NCI-H1092 treated with DMSO at 0.1 percent for 48 hours (cell line): Measurements from ENCODE around the gene LRMDA.

Source experiments
- DNase-seq: peaks from one replicate; lab custom pipeline; 2025; lab: John Stamatoyannopoulos, UW

The LRMDA gene

DNA sequence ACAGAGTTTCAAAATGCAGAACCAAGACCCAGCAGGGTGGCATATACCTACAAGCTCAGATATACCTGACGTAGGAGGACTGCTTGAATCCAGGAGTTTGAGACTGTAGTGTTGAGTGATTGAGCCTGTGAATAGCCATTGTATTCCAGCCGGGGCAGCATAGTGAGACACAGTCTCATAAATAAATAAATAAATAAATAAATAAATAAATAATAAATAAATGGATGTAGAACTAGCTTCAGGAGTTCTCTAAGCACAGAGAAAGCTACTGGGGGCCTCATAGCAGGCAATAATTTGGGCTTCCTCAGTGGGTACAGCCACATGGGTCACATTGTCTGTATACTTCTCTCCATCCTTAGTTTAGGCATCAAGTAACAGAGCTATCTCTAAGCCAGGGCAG is 906.8 kb downstream of the LRMDA start:
- DNase-seq = no peak

DNA sequence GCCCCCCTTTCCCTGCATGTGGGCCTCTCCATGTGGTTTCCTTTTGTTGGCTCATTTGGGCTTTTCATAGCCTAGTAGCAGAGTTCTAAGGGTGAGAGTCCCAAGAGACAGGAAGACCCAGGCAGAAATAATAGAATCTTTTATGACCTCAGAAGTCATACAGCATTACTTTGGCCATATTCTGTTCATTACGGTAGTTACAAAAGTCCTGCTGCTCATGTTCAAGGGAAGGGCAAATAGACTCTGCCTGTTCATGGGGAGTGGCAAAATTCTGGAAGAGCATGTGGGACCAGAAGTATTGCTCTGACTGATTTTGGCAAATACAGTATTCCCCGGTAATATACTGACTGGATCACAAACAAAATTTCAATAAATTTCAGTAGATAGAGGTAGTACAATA is 910.3 kb downstream of the LRMDA start:
- DNase-seq = no peak

DNA sequence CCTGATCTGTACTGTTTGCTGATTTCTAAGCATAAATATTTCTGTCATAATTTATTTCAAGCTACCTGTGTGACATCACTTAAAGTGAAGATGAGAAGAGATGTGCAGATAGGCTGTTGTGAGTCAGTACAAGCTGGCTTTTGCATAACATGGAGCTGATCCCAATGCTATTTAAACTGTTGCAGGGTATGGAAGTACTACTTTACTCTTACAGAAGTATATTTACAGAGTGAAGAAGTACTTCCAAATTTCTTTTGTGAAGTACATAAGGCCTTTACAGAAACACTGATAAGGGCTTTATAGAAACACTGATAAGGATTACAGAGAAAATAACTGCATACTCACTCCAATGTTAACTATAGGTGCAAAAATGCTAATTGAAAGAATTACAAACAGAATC is 911.6 kb downstream of the LRMDA start:
- no peak for DNase-seq

DNA sequence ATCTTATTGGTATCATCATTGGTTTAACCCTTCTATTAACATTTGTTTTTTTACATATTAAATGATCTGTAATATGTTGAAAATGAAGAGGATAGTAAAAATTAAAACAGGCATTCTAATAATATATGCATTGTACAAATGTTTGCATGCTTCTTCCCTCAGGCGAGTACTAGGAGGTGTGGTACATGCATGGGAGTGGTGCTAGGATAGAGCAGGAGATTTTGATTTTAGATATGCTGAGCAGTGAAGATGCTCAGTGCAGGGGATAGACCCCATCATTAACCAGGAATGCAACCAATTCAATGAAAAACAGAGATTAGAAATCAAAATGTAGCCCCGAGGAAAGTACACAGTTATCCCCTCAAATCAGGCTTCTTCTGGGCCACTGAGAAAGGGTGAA is 916.4 kb downstream of the LRMDA start:
- DNase-seq = no peak

DNA sequence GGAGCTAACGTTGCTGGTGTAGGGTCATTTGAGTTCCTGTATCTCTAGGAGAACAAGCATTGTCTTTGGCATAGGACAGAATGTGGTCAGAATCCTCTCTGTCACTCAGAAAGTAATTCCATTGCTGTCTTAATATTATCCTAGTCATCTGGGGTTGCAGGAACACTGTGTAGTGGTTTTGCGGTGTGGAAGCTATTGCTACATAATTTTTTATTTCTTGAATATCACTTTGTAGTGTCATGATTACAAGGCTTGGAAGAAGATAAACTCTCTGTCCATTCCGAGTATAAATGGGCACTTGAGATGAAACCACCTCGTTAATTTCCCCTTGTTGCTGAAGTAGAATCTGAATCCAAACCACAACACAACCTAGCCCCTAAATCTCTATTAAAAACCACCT is 919.2 kb downstream of the LRMDA start:
- no peak for DNase-seq

DNA sequence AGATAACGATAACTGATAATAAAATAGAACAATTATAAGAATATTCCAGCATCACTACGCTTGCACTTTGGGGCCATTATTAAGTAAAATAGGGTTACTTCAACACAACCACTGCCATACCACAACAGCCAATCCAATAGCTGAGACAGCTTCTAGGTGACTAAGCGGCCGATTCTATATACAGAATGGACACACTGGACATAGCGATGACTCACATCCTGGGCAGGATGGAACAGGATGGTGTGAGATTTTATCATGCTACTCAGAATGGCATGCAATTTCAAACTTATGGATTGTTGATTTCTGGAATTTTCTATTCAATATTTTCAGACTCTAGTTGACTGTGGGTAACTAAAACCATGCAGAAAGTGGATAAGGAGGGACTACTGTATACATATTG is 920.9 kb downstream of the LRMDA start:
- DNase-seq = no peak

DNA sequence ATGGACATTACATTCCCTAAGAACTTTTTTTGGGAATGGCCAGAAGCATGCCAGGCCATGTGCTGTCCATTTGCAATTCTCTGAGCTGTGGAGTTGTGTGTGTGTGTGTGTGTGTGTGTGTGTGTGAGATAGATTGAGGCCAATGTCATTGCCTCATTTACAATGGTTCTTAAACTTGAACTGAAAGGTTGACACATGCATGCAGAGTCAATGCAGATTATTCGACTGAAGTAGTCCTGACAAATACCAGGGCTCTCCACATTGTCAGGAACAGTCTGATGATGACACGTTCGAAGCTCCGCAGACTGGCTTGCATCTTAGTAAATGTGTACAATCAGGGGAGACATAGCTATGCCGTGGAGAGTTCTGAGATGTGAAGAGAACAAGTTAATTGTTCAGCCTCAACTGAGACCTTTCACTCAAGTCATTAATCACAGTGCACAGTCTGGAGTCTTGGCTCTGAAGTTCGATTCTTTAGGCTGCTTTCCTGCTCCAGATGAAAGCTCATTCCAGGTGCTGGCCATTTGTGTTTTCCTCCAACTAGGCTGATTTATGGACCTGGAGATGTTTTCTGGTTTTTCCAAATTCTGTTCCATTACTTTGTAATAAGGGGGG is 921.9 kb downstream of the LRMDA start:
- no peak for DNase-seq

DNA sequence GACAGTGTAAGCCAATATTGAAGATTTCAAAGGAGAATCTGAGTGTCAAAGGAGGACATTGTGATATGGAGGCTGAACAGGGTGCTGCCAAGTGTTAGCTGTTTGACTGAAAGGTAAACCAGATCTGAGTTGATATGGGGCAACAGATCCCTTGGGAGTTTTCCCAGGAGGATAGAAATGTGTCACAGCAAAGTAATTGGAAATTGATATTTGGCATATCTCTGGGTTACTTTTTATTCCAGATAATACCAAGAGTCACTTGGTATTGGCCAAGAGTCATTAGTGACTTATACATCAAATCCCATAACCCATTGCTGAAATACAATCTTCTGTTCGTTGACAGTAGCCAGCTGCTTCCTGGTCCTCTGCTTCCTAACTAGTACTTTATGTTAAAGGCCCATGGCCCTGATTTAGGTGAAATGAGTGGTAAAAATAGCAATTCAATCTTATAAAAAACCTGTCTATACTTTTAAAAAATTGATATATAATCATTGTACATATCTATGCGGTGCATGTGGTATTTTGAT is 922.9 kb downstream of the LRMDA start:
- DNase-seq = no peak

DNA sequence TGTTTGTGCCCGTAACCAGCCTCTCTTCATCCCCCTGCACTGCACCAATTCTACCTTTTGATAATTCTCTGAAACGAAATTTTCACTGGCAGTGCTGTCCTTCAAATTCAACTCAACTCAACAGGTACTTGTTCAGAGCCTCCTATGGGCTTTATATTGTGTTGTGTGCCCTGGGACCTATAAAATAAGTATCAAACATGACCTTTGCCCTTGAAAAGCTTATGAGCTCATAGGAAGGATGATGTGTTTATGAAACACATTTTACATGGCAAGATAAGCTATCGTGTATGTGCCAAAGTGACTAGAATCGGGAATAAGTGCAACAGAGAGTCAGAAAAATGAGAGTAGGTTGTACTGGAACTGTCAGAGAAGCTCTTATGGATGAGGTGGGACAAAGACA is 923.5 kb downstream of the LRMDA start:
- no peak for DNase-seq

DNA sequence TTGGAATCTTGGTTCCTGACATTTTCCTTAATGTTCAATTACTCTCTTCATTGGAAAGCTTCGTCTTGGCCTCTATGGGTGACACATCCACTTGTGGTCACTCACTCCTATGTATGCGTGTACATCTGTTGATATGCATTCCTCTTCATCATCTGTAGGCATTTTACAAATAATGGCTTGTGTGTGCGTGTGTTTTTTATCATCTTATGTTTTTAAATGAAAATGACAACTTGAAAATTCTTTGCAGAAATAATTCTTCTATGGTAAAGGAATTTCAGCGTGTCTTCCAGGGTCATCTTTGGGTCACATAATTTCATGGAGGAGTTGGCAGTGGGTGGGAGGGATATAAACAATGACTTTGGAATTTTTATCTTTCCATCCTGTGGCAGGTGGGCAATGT is 925.1 kb downstream of the LRMDA start:
- no peak for DNase-seq

DNA sequence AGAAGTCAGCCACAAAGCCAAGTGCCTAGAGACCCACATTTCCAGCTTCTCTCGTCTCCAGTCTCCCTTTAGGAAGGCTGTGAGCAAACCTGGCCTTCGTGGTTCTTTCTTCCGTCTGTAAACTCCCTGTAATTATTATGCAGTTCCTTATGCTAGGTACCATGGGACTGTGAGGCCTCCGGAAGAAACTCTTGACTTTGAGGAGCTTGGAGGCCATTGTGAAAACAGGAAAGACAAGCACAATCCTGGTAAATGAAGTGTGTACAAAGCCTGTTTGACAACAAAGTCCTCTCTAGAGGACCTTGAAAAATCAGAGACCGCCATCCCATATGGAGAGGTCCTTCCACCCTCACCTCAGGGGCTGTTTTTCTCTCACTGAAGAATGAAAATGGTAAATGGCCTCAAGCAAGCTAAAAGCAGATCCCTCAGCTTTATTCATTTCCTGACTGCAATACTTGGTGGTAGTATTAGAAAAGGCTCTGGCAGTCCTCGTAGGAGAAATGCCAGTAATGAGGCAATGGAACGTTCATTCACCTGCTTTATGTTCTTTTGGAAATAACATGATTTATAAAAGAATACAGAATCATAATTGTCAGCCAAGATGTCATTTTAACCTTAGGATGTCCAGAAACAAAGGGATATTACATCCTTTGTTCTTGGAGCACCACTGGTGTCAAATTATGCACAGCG is 926.4 kb downstream of the LRMDA start:
- DNase-seq = no peak

DNA sequence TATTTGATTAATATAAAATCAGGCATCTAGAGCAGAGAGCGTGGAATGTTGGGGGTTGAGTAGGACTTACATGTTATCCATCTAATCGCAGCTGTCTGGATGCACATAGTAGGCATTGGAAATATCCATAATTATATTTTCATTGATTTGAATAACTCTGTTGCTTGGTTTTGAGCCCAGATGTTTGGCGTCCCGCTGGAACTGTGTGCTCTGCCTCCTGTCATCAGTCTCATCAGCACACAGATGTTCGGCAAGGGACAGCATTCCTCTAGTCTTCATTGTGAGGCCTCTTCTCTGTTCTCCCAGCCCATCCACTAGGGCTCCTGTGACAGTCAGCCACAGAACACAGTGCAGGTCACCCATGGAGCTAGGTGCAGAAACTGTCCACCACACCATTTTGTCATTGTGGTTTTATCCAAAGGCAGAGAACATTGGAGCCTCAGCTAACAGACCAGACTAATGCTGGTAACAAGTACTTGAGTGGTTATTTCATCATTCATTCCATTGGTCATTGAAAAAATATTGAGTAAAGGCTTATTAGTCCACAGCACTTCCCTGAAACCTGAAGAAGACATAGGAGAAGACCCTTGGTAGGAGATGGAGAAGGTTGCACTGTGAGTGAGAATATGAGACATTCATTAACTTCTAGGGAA is 927.4 kb downstream of the LRMDA start:
- DNase-seq = no peak

DNA sequence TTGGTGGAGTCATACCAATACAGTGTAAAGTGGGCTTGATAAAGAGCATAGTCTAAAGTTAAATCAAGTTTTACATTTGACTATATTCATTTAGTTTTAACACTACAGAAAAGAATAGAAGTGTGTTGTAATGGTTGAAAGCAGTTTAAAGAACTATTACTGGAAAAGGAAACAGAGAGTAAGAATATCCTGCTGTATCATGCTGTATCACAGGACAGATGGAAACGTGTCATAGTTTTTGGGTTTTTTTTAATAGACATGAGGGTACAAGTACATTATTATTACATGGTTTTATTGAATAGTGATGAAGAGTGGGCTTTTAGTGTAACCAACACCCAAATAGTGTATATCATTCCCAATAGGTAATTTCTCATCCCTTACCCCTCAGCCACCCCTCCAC is 944.3 kb downstream of the LRMDA start:
- no peak for DNase-seq

DNA sequence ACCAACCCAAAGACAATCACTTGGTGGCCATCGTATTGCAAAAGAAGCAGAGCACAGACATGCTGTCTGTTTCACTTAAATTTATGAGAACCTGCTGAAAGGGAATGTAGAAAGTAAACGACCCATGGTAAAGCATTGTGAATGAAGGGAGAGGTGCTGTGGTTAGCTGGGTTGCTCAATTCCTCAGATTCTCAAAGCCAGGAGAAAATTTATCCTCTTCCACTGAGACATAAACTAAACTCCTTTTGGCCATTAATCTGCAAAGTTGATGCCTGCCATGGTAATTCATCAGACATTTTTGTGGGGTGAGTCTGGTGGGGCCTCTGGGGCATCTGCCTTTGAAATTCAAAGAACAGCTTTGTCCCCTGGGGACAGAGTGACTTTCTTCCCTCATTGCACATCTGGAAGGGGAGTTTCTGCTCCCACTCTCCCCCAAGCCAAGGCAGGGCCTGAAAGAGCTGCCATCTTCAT is 951.0 kb downstream of the LRMDA start:
- DNase-seq = no peak

DNA sequence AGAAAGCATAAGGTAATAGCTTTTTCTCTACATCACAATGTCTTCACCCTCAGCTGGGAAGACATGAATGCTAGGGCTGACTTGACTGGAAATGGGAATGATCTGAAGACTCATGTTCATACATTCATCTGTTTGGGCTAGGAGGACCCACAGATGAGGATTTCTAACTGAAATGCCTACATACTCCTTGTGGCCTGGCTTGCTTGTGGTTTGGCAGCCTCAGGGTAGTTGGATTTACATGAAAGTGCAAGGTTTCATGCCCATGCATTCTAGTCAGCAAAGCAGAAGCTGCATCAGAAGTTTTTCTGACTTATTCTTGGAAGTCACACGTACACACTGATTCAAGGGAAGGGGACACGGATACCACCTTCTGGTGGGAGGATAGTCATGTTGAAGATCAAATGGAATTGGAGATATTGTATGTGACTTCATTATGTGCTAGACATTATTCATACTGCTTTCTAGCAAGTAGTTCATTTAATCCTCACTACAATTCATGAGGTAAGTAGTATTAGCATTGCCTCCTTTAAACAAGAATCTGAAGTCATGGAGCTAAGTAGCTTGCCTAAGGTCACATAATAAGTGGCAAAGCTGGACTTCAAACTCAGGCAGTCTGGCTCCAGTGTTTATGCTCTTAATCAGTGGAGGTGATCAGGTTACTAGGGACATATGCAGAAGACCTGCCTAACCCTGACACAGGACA is 957.0 kb downstream of the LRMDA start:
- no peak for DNase-seq

DNA sequence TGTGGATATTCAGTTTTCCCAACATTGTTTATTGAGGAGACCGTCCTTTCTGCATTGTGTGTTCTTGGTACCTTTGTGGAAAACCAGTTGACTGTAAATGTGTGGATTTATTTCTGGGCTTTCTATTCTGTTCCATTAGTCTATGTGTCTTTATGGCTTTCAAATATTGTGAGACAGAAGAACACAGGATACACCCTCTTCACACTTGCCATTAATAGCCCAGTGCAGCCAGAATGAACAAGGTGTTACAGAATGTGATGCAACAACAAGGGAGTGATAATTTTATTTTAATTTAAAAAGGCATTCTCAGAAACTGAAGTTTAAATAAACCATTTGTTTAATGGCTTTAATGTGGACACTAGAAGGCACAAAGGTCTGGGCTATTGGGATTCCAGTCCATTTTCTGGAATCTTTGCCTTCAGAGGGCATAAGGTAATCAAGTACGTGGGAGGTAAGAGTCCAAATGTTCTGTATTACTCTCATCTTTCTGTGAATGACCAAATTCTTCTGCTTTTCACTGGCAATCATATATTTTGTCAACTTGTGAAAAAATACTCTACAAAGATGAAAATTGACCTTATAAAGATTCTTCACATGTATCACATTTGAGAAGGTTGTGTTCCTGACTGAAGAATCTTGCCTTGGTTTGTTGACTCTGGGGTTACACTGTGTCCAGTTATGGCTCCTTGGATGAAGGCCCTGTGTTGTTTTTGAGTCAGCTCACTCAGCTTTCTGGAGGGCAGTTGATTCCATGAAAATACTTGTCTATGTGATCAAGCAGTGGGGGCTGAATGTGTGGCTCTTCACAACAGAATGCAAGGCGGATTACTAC is 962.7 kb downstream of the LRMDA start:
- no peak for DNase-seq

DNA sequence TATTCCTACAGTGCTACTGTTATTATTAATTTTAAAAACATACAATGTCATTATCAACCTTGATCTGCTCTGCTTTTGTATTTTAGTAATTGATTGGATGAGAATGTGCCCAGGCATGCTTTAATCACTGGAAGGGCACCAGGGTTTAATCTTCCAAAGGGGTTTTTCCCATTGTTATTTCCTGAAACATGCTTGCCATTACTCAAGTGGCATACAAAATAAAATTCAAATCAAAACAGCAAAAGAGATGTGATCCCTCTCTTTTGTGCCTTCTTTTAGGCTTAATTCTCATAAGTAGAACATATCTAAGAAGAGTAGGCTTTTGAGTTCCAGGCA is 963.3 kb downstream of the LRMDA start:
- no peak for DNase-seq

DNA sequence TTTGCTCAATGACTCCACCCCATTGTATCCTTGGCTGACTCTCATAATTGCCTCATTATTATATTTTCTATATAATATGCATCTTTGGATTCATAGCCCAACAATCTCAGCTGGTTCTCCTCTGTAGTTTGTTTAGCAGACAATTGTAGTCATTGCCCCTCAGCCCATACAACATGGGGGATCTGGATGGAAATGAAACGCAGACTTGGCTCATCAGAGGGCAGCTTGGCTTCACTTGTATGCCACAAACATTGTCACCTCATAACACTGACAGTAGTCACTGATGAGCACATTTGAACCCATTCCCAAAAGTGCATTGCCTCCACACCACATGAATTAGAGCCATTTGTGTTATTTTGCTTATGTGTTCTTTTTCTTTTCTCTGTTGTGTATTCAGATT is 963.8 kb downstream of the LRMDA start:
- DNase-seq = no peak

DNA sequence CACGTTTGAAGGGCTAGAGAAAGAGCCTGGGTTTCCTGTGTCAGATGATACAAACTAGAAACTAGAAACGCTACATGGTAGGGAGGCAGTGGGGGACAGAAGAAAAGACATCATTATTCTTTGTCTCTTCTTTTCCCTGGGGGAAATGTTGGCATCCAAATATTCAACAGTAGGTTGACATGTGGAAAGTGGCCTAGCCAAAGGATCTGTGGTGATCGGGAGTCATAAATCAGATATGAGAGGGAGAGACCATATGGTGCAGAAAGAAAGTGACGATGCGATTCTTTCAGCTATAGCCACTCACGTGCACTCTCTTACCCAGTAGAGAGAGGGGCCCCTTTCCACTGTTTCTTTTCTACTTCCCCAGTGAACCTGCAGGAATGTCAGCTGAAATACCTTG is 964.7 kb downstream of the LRMDA start:
- DNase-seq = no peak

DNA sequence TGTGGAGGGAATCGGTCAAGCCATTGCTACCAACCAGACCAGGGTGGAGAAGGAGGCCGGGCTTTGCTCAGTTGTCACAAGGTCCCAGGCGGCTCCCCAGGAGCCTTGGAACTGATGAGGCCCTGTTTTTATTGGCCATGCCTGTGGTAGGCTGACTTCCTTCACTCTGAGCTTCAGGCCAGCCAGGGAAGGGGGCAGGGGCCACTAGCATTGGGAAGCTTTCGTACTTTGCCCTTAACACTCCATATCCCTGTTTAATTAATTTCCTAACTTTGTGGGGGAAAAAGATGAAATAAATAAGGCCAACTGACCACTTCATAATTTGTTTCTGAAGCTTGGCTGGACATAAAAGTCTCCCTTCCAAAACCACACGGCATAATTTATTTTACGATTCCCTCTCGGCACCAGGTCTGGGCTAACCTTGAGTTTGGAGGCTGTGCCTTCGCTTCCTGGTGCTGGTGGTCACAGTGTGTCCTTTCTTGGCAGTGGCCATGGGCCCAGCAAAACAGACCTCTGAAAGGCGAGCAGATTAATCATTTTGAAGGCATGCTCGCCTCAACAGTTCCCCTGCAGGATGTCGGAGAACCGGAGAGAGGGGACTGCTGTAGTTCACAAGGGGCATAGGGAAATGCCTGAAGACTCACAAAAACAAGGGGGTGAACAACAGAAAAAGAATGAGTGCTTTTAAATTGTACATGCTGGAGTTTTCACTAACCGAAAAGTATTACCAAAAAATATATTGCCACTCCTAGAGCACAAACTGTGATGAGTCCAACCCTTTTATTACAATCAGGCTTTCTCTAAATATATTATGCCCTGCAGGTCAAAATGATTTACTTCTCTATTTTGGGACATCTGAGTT is 966.0 kb downstream of the LRMDA start:
- no peak for DNase-seq
